AML-193 (cell line): ENCODE data around the gene PRMT7.
A peak's percentile ranks its signal among the peaks of the same experiment; 100 is the strongest.

ENCODE experiments used
- DNase-seq, 2 experiments: peaks; one replicate each; lab custom pipeline; 2025; lab: John Stamatoyannopoulos, UW

PRMT7 gene

GRCh38 chr16:68396481-68396880, 85.7 kb downstream of the PRMT7 start:
- DNase-seq, result peak in 1 of 2 experiments; percentile 7

- DNase-seq, result no peak
Observed at GRCh38 chr16:68397710-68398201, 86.9 kb downstream of the PRMT7 start.

- DNase-seq, result no peak
Observed at GRCh38 chr16:68399456-68399855, 88.6 kb downstream of the PRMT7 start.

GRCh38 chr16:68400083-68400923, 89.5 kb downstream of the PRMT7 start:
- DNase-seq, result no peak

- DNase-seq, result no peak
Observed at GRCh38 chr16:68400924-68401460, 90.2 kb downstream of the PRMT7 start.

- no peak for DNase-seq
Observed at GRCh38 chr16:68401871-68402747, 91.3 kb downstream of the PRMT7 start.

GRCh38 chr16:68402748-68403040, 91.9 kb downstream of the PRMT7 start:
- no peak for DNase-seq

- no peak for DNase-seq
Observed at GRCh38 chr16:68403177-68403576, 92.4 kb downstream of the PRMT7 start.

GRCh38 chr16:68403704-68404103, 92.9 kb downstream of the PRMT7 start:
- no peak for DNase-seq

- DNase-seq, result no peak
Observed at GRCh38 chr16:68404736-68405345, 94.0 kb downstream of the PRMT7 start.

- DNase-seq, result no peak
Observed at GRCh38 chr16:68406458-68407152, 95.8 kb downstream of the PRMT7 start.
